Naive B cell (primary cell): ENCODE results near the gene YIPF2. TPM values are rescaled to one million over a fixed set of nuclear protein-coding genes. Genes with fewer than 3 reads are reported as not detected.

Source experiments
- ATAC-seq, 2 donors: fragments of 150-1000 bp; cut with Tn5 transposase; 2 replicates each; pipeline ENCODE4 v1.10.0; 2021; ENCODE audit warnings: low read depth in 2 of 2, mild to moderate bottlenecking in 2 of 2, moderate library complexity in 2 of 2
- DNase-seq: peaks from one replicate; pipeline ENCODE4 v3.0.0; 2022
- H3K27ac Mint-ChIP-seq, 6 donors: one replicate each; pipeline ENCODE4 v1.8.0; 2020 to 2022; ENCODE audit warnings: mild to moderate bottlenecking in 6 of 6, mixed read lengths in 6 of 6, moderate library complexity in 5 of 6, inconsistent platforms in 2 of 6
- H3K27me3 Mint-ChIP-seq, 3 donors: one replicate each; pipeline ENCODE4 v1.8.0; 2021 to 2022; ENCODE audit warnings: mixed read lengths in 3 of 3, mild to moderate bottlenecking in 1 of 3
- H3K36me3 Mint-ChIP-seq, 2 donors: one replicate each; pipeline ENCODE4 v1.8.0; 2020 to 2022; ENCODE audit warnings: mixed read lengths in 2 of 2, inconsistent platforms in 1 of 2, mild to moderate bottlenecking in 1 of 2
- H3K4me1 Mint-ChIP-seq, 3 donors: one replicate each; pipeline ENCODE4 v1.8.0; 2020 to 2022; ENCODE audit warnings: mixed read lengths in 3 of 3, inconsistent platforms in 1 of 3, mild to moderate bottlenecking in 1 of 3, moderate library complexity in 1 of 3
- H3K4me3 Mint-ChIP-seq, 8 donors: one replicate each; pipeline ENCODE4 v1.8.0; 2020 to 2022; ENCODE audit warnings: mild to moderate bottlenecking in 8 of 8, mixed read lengths in 8 of 8, moderate library complexity in 8 of 8, inconsistent platforms in 2 of 8
- H3K9me3 Mint-ChIP-seq, 7 donors: one replicate each; pipeline ENCODE4 v1.8.0; 2020 to 2022; ENCODE audit warnings: mixed read lengths in 7 of 7, mild to moderate bottlenecking in 5 of 7, inconsistent platforms in 2 of 7, moderate library complexity in 1 of 7
- polyA plus RNA-seq, 6 donors: library from polyadenylated mRNA; unstranded; fragments of 300-500 nt; fragmentation: Illumina TruSeq; gene quantifications; one replicate each; pipeline ENCODE4 v1.2.3, GENCODE V29; 2021; ENCODE audit warnings: low read depth in 6 of 6

Gene YIPF2
- polyA plus RNA-seq, 6 donors from 2014 or later, result 3.7 to 18.5 (median 7.4) TPM

DNA sequence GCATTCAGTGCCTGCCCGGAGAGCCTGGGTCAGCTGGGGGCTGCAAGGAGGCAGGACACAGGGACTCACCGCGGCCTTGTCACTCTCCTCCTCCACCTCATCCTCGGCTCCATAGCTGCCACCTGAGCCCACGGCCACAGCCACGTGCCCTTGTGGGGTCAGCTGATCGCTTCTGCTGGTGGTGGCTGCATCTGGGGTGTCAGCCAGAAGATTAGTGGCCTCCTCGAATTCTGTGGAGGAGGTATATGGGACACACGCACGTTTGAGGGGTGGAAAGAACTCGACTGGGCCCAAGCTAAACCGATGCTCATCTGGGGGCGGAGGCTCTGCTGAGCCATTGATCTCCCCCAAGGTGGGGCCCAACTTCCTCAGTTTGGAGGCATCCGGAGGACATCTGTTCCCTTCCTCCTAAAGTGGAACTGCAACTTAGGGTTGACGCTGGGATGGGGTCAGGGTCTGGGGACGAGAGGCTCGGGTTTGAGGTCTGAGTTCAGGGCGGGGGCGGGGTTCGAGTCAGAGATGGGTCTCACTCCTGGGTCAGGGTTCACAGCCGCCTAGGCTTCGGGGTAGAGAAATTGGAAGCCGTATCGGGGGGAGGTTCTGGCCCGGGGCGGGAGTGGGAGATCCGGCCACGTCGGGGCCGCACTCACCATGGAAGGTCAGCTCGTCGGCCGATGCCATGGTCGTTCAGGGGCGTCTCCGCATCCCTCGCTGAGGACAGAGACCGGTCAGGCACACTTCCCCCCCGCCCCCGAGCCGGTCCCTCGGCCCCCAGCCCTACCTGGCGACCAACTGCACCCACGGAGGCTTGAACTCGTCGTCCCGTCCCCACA is 493 bp downstream of the YIPF2 start:
- Mint-ChIP-seq H3K27me3 (no peaks in the 10 kb centered on the region), H3K27ac (peak overlapping the region; percentile 58 to 94 (median 90)), H3K4me3 (peak overlapping the region; percentile 85 to 95 (median 91)), H3K9me3 (no peaks in the 10 kb centered on the region), H3K4me1 (peaks cover 12 to 39% (median 21%) of the 10 kb centered on the region in 3 donors), H3K36me3 (no peaks in the 10 kb centered on the region)
- DNase-seq, result no peak
- peak; percentile 9 to 13 for ATAC-seq

GRCh38 chr19:10924597-10924996 is 3.8 kb downstream of the YIPF2 start:
- H3K4me1 Mint-ChIP-seq, result peaks cover 14 to 28% (median 14%) of the 10 kb centered on the region in 3 donors
- DNase-seq (no peak), ATAC-seq (no peak)
- no peak overlapping the region for H3K27ac Mint-ChIP-seq
- peak overlapping the region in 1 of 8 donors; percentile 42 for H3K4me3 Mint-ChIP-seq
- peaks cover 0 to 9% of the 10 kb centered on the region in 2 donors for H3K36me3 Mint-ChIP-seq
- no peaks in the 10 kb centered on the region for H3K27me3 Mint-ChIP-seq
- no peaks in the 10 kb centered on the region for H3K9me3 Mint-ChIP-seq

DNA sequence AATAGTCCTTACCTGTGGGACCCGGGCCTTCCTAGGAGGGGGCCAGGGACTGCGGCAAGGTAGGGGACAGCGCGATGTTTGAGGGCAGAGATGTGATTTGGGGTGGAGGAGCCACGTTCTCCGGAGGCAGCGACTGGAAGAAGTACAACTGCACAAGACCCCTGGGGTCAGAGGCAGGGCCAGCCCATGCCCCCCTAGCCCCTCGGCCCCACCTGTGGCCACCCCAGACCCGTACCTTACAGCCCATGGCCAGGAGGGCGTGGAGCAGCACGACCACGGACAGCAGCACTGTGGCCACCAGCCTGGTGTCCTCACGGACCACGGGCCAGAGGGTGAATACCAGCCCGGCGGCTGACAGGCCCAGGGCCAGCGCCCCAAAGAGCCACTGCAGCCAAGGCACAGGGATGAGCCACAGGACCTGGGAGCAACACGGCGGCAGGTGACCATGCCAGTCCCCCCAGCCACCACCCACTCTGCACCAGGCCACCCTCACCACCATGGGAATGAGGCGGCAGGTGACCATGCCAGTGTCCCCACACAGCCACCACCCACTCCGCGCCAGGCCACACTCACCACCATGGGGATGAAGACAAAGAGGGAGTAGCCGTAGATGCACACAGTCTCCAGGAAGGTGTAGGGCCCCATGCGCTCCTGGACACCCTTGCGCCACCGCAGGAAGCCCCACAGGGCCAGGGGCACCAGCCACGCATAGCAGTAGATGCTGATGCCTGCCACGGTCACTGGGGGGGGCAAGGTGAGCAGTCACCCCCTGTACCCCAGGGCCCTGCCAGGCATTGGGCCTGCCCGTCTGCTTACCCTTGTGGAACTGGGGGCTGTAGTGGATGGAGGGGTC is 5.0 kb downstream of the YIPF2 start:
- peaks cover 9 to 23% (median 10%) of the 10 kb centered on the region in 3 donors for H3K4me1 Mint-ChIP-seq

GRCh38 chr19:10922638-10923014 is 5.8 kb downstream of the YIPF2 start:
- Mint-ChIP-seq H3K27ac (no peak overlapping the region), H3K36me3 (peaks cover 0 to 9% of the 10 kb centered on the region in 2 donors), H3K27me3 (no peaks in the 10 kb centered on the region), H3K4me1 (peaks cover 6 to 17% (median 7%) of the 10 kb centered on the region in 3 donors), H3K9me3 (no peaks in the 10 kb centered on the region), H3K4me3 (peak overlapping the region in 2 of 8 donors; percentile 42 to 77)
- ATAC-seq, result no peak
- DNase-seq, result no peak

More for the DNA sequence above, 5.0 kb downstream of the YIPF2 start:
- ATAC-seq, result no peak
- H3K27me3 Mint-ChIP-seq, result no peaks in the 10 kb centered on the region
- no peak overlapping the region for H3K4me3 Mint-ChIP-seq
- peak overlapping the region in 1 of 6 donors; percentile 72 for H3K27ac Mint-ChIP-seq
- no peak for DNase-seq
- peaks cover 0 to 9% of the 10 kb centered on the region in 2 donors for H3K36me3 Mint-ChIP-seq
- H3K9me3 Mint-ChIP-seq, result no peaks in the 10 kb centered on the region

GRCh38 chr19:10921910-10922637 is 6.4 kb downstream of the YIPF2 start:
- Mint-ChIP-seq H3K27ac (no peak overlapping the region), H3K4me1 (peaks cover 2 to 12% (median 3%) of the 10 kb centered on the region in 3 donors), H3K27me3 (no peaks in the 10 kb centered on the region), H3K9me3 (no peaks in the 10 kb centered on the region), H3K36me3 (peaks cover 0 to 9% of the 10 kb centered on the region in 2 donors), H3K4me3 (peak overlapping the region in 2 of 8 donors; percentile 42 to 77)
- DNase-seq (no peak), ATAC-seq (no peak)

DNA sequence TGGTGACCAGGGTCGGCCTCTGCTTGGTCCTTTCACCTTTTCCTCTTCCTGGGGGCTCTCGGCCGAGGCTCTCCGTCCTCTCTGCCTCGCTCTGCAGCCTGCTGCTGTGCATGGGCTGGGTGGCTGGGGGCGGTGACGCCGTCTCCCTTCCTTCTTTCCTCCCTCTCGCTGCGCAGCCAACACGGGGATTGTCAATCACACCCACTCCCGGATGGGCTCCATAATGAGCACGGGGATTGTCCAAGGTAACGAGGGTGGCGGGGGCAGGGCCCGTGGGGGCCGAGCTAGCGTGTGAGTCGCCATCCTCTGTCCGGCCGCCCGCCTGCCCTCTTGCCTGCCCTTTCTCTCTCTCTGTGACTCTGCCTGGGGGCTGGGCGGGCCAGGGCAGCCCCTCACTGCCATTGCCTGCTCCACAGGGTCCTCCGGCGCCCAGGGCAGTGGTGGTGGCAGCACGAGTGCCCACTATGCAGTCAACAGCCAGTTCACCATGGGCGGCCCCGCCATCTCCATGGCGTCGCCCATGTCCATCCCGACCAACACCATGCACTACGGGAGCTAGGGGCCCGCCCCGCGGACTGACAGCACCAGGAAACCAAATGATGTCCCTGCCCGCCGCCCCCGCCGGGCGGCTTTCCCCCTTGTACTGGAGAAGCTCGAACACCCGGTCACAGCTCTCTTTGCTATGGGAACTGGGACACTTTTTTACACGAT is 7.1 kb downstream of the YIPF2 start:
- H3K4me1 Mint-ChIP-seq, result peaks cover 2 to 12% (median 3%) of the 10 kb centered on the region in 3 donors
- DNase-seq (no peak), ATAC-seq (no peak)
- no peak overlapping the region for H3K27ac Mint-ChIP-seq
- no peak overlapping the region for H3K4me3 Mint-ChIP-seq
- no peaks in the 10 kb centered on the region for H3K9me3 Mint-ChIP-seq
- H3K27me3 Mint-ChIP-seq, result no peaks in the 10 kb centered on the region
- peaks cover 0 to 9% of the 10 kb centered on the region in 2 donors for H3K36me3 Mint-ChIP-seq

DNA sequence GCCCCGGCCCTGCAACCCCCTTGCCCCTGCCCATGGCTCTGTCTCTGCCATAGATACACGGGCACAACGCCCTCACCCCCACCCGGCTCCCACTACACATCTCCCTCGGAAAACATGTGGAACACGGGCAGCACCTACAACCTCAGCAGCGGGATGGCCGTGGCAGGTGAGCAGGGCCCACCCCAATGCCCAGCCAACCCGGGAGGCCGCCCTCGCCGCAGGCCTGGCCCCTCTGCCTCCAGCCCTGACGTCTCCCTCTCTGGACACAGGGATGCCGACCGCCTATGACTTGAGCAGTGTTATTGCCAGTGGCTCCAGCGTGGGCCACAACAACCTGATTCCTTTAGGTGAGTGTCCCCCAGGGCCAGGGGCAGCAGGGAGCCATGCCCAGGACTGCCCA is 7.7 kb downstream of the YIPF2 start:
- no peak overlapping the region for H3K27ac Mint-ChIP-seq
- no peaks in the 10 kb centered on the region for H3K9me3 Mint-ChIP-seq
- no peak for DNase-seq
- peaks cover 0 to 9% of the 10 kb centered on the region in 2 donors for H3K36me3 Mint-ChIP-seq
- H3K27me3 Mint-ChIP-seq, result no peaks in the 10 kb centered on the region
- ATAC-seq, result no peak
- peaks cover 2 to 12% (median 3%) of the 10 kb centered on the region in 3 donors for H3K4me1 Mint-ChIP-seq
- no peak overlapping the region for H3K4me3 Mint-ChIP-seq

DNA sequence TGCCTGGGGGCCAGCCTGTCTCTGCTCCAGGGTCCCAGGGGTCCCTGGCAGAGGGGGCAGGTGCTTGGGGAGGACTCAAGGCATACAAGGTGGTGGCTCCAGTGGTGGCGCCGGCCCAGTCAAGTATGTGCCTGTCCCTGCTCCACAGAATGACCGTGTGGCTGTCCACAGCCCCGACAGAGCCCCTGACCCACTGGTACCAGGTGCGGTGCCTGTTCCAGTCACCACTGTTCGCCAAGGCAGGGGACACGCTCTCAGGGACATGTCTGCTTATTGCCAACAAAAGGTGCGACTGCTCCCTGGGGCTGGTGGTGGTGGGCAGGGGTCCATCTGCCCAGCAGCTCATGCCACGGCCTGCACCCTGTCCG is 8.2 kb downstream of the YIPF2 start:
- DNase-seq, result no peak
- peaks cover 0 to 9% of the 10 kb centered on the region in 2 donors for H3K36me3 Mint-ChIP-seq
- no peak overlapping the region for H3K4me3 Mint-ChIP-seq
- H3K27ac Mint-ChIP-seq, result peak overlapping the region in 1 of 6 donors; percentile 59
- no peak for ATAC-seq
- H3K4me1 Mint-ChIP-seq, result peaks cover 2 to 9% (median 3%) of the 10 kb centered on the region in 3 donors
- H3K27me3 Mint-ChIP-seq, result no peaks in the 10 kb centered on the region
- no peaks in the 10 kb centered on the region for H3K9me3 Mint-ChIP-seq

DNA sequence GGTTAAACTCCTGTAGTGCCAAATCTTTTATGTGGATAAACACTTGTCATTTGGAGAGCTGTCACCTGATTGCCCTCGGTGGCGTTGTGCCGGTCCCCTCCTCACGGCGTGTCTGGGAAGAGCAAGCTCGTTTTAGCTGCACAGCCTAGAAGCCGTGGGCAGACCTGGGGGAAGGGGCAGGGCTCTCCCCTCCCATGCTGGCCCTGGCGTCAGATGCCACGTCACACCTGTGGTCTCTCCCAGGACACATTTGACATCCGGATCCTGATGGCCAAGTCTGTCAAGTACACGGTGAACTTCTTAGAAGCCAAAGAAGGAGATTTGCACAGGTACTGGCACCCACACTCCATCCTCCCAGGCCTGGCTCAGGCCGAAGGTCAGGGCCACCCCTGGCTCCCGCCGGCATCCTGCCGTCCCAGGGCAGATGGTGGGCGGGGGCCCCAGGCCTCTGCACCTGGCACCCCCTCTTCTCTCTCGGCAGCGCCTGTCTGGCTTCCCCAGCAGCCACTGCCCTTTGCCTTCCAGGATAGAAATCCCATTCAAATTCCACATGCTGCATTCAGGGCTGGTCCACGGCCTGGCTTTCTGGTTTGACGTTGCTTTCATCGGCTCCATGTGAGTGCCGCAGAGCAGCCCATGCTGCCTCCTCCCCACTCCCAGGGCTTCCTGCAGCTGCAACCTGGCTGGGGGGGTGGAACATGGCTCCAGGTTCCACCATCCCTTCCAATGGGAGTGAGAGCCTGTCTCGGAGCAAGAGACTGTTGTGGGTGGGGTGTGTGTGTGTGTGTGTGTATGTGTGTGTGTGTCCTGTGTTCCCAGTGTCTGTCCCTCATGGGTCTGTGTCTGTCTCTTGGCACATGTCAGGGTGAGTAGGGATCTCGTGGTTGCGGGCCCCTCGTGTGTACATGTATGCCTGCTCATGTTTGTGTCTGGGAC is 8.8 kb downstream of the YIPF2 start:
- Mint-ChIP-seq H3K4me3 (no peak overlapping the region), H3K36me3 (peaks cover 0 to 9% of the 10 kb centered on the region in 2 donors), H3K9me3 (no peaks in the 10 kb centered on the region), H3K27me3 (no peaks in the 10 kb centered on the region), H3K4me1 (peaks cover 2 to 4% (median 3%) of the 10 kb centered on the region in 3 donors), H3K27ac (peak overlapping the region in 1 of 6 donors; percentile 59)
- DNase-seq (no peak), ATAC-seq (no peak)

DNA sequence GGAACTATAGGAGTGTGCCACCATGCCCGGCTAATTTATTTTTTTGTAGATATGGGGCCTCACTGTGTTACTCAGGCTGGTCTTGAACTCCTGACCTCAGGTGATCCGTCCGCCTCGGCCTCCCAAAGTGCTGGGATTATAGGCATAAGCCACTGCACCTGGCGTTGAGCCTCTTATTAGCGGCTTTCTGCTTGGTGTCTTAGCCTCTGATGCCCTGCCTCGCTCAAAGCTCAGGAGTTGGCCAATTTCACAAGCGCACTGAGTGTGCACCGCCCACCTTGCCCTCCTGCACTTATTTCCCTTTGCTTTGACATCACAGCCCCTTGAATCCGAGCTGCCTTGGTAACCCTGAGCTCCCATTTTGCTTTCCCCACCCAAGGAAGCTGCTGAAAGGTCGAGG is 10.1 kb downstream of the YIPF2 start:
- Mint-ChIP-seq H3K4me1 (peaks cover 0 to 3% (median 2%) of the 10 kb centered on the region in 3 donors), H3K27ac (no peak overlapping the region), H3K9me3 (no peaks in the 10 kb centered on the region), H3K4me3 (no peak overlapping the region), H3K36me3 (peaks cover 0 to 9% of the 10 kb centered on the region in 2 donors), H3K27me3 (no peaks in the 10 kb centered on the region)
- DNase-seq, result no peak
- no peak for ATAC-seq

DNA sequence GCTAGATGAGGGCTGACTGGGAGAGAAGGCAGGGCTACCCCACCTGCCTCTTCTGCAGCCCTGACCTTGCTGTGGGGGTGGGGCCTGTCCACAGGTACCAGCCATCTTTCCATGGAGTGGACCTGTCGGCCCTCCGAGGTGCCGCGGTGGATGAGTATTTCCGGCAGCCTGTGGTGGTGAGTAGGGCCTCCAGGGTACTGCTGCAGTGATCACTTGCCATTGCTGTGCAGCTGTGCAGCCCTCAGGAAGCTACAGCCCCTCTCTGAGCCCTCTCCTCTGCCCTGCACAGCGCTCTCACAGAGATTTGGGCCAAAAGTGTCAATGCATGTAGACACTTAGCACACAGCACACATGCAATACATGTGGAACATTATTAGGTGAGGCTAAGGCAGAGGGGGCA is 11.8 kb downstream of the YIPF2 start:
- peaks cover 0 to 7% of the 10 kb centered on the region in 2 donors for H3K36me3 Mint-ChIP-seq
- H3K9me3 Mint-ChIP-seq, result no peaks in the 10 kb centered on the region
- peaks cover 0 to 3% (median 2%) of the 10 kb centered on the region in 3 donors for H3K4me1 Mint-ChIP-seq
- no peak overlapping the region for H3K27ac Mint-ChIP-seq
- H3K4me3 Mint-ChIP-seq, result no peak overlapping the region
- DNase-seq (no peak), ATAC-seq (no peak)
- no peaks in the 10 kb centered on the region for H3K27me3 Mint-ChIP-seq
